NAMALWA (cell line): ENCODE results near the gene PAFAH2.
"Not testable (repeated sequence)": the region's sequence is repeated elsewhere in the genome, so short reads cannot be mapped to it uniquely, and the experiment has no call there.

Experiments used
- DNase-seq: peaks from one replicate; pipeline ENCODE4 v3.0.0-alpha.2; 2015; ENCODE audit warnings: low spot score

The PAFAH2 gene

GRCh38 chr1:25985171-25985570 lies 12.7 kb downstream of the PAFAH2 start:
- no peak for DNase-seq

- DNase-seq: no peak
Measured at GRCh38 chr1:25979210-25979609, 18.7 kb downstream of the PAFAH2 start.

- DNase-seq: no peak
Measured at GRCh38 chr1:25978403-25978802, 19.5 kb downstream of the PAFAH2 start.

- DNase-seq: no peak
Measured at GRCh38 chr1:25977801-25978200, 20.1 kb downstream of the PAFAH2 start.

GRCh38 chr1:25973610-25974321 lies 24.1 kb downstream of the PAFAH2 start:
- DNase-seq: no peak

- no peak for DNase-seq
Measured at GRCh38 chr1:25971811-25972180, 26.1 kb downstream of the PAFAH2 start.

GRCh38 chr1:25971066-25971810 lies 26.6 kb downstream of the PAFAH2 start:
- DNase-seq: peak; percentile 81

- no peak for DNase-seq
Measured at GRCh38 chr1:25967308-25967707, 30.6 kb downstream of the PAFAH2 start.

GRCh38 chr1:25959611-25960010 lies 38.3 kb downstream of the PAFAH2 start:
- no peak for DNase-seq

GRCh38 chr1:25958465-25958864 lies 39.4 kb downstream of the PAFAH2 start:
- no peak for DNase-seq

- DNase-seq: no peak
Measured at GRCh38 chr1:25955553-25955952, 42.3 kb downstream of the PAFAH2 start.

GRCh38 chr1:25954282-25954938 lies 43.5 kb downstream of the PAFAH2 start:
- DNase-seq: no peak

GRCh38 chr1:25952841-25953401 lies 44.9 kb downstream of the PAFAH2 start:
- DNase-seq: no peak

- no peak for DNase-seq
Measured at GRCh38 chr1:25948641-25949040, 49.2 kb downstream of the PAFAH2 start.

- no peak for DNase-seq
Measured at GRCh38 chr1:25947027-25947426, 50.8 kb downstream of the PAFAH2 start.

- DNase-seq: no peak
Measured at GRCh38 chr1:25945761-25946160, 52.1 kb downstream of the PAFAH2 start.

- DNase-seq: no peak
Measured at GRCh38 chr1:25944986-25945385, 52.9 kb downstream of the PAFAH2 start.

- not testable (repeated sequence) for DNase-seq
Measured at GRCh38 chr1:25943511-25943910, 54.4 kb downstream of the PAFAH2 start.

GRCh38 chr1:25936947-25937346 lies 60.9 kb downstream of the PAFAH2 start:
- DNase-seq: no peak

GRCh38 chr1:25933479-25934365 lies 64.1 kb downstream of the PAFAH2 start:
- DNase-seq: no peak

GRCh38 chr1:25932811-25933400 lies 65.0 kb downstream of the PAFAH2 start:
- DNase-seq: not testable (repeated sequence)
